Activated CD8-positive, alpha-beta T cell treated with anti-CD3 and anti-CD28 coated beads, Interleukin-2, amount 10 ng/mL, durations not matched to agents 7 days and 5 days (primary cell): ENCODE results near the gene TFPI. TPM values are rescaled to one million over a fixed set of nuclear protein-coding genes. Genes with fewer than 3 reads are reported as not detected.
"Not testable (repeated sequence)": the region's sequence is repeated elsewhere in the genome, so short reads cannot be mapped to it uniquely, and the experiment has no call there.

Source experiments
- ATAC-seq: fragments of 150-1000 bp; cut with Tn5 transposase; one replicate; pipeline ENCODE4 v1.10.0; 2021; ENCODE audit warnings: moderate library complexity
- CTCF ChIA-PET: fragments of 350-600 bp; sonication (Branson Sonifier 250); formaldehyde crosslinking; loops from one replicate; lab custom pipeline; 2021; ENCODE audit warnings: antibody characterized with exemption; lab: Charles Lee
- POLR2A ChIA-PET: fragments of 350-600 bp; sonication (Branson Sonifier 250); formaldehyde crosslinking; loops from one replicate; lab custom pipeline; 2021; ENCODE audit warnings: antibody characterized with exemption; lab: Charles Lee
- DNase-seq: peaks from one replicate; pipeline ENCODE4 v3.0.0-alpha.2; 2020
- H3K27ac Mint-ChIP-seq: one replicate; pipeline ENCODE4 v1.8.0; 2021; ENCODE audit warnings: mild to moderate bottlenecking, mixed read lengths
- H3K27me3 Mint-ChIP-seq: one replicate; pipeline ENCODE4 v1.8.0; 2021; ENCODE audit warnings: low read depth, mixed read lengths
- H3K36me3 Mint-ChIP-seq: one replicate; pipeline ENCODE4 v1.8.0; 2021; ENCODE audit warnings: low read depth, mixed read lengths
- H3K4me1 Mint-ChIP-seq: one replicate; pipeline ENCODE4 v1.8.0; 2021; ENCODE audit warnings: low read depth, mixed read lengths
- H3K4me3 Mint-ChIP-seq: one replicate; pipeline ENCODE4 v1.8.0; 2021; ENCODE audit warnings: mild to moderate bottlenecking, mixed read lengths
- H3K9me3 Mint-ChIP-seq: one replicate; pipeline ENCODE4 v1.8.0; 2022; ENCODE audit warnings: mixed read lengths; ENCODE audit not compliant: insufficient read depth
- total RNA-seq, 2 experiments: library from RNA; stranded (reverse); gene quantifications; one replicate each; pipeline ENCODE4 v1.2.3, GENCODE V29; 2021

Gene TFPI
- total RNA-seq, 2 experiments from 2014 or later = not detected

- Mint-ChIP-seq H3K27me3 (no peaks in the 10 kb centered on the region), H3K36me3 (no peaks in the 10 kb centered on the region), H3K9me3 (no peaks in the 10 kb centered on the region), H3K4me1 (no peaks in the 10 kb centered on the region), H3K27ac (no peak overlapping the region), H3K4me3 (no peak overlapping the region)
- ATAC-seq (no peak), DNase-seq (no peak)
- ChIA-PET CTCF (no interaction called here), POLR2A (no interaction called here)
Measured at GRCh38 chr2:187523325-187523724, 30.9 kb downstream of the TFPI start.

GRCh38 chr2:187520121-187520624, 34.1 kb downstream of the TFPI start:
- ChIA-PET POLR2A (no interaction called here), CTCF (no interaction called here)
- no peaks in the 10 kb centered on the region for H3K9me3 Mint-ChIP-seq
- H3K27ac Mint-ChIP-seq = no peak overlapping the region
- no peak for ATAC-seq
- no peak for DNase-seq
- no peaks in the 10 kb centered on the region for H3K4me1 Mint-ChIP-seq
- no peaks in the 10 kb centered on the region for H3K36me3 Mint-ChIP-seq
- H3K4me3 Mint-ChIP-seq = no peak overlapping the region
- H3K27me3 Mint-ChIP-seq = no peaks in the 10 kb centered on the region

GRCh38 chr2:187519419-187520120, 34.7 kb downstream of the TFPI start:
- Mint-ChIP-seq H3K4me3 (no peak overlapping the region), H3K9me3 (no peaks in the 10 kb centered on the region), H3K36me3 (no peaks in the 10 kb centered on the region), H3K4me1 (no peaks in the 10 kb centered on the region), H3K27me3 (no peaks in the 10 kb centered on the region), H3K27ac (no peak overlapping the region)
- CTCF ChIA-PET = no interaction called here
- no peak for ATAC-seq
- POLR2A ChIA-PET = no interaction called here
- DNase-seq = no peak

GRCh38 chr2:187517750-187518361, 36.4 kb downstream of the TFPI start:
- H3K4me3 Mint-ChIP-seq, ATAC-seq, H3K9me3 Mint-ChIP-seq, POLR2A ChIA-PET, H3K27me3 Mint-ChIP-seq, DNase-seq, H3K4me1 Mint-ChIP-seq, H3K27ac Mint-ChIP-seq, H3K36me3 Mint-ChIP-seq: not testable (repeated sequence)
- CTCF ChIA-PET = interaction anchor here (1.4 kb wide), 1 partner anchor 18 kb away, joined by 4 read pairs; no protein-coding TSS in a partner anchor

GRCh38 chr2:187516630-187517510, 37.4 kb downstream of the TFPI start:
- CTCF ChIA-PET = interaction anchor here (1.5 kb wide), 1 partner anchor 17 kb away, joined by 4 read pairs; no protein-coding TSS in a partner anchor
- not testable (repeated sequence) for ATAC-seq

GRCh38 chr2:187514930-187515329, 39.3 kb downstream of the TFPI start:
- CTCF ChIA-PET = no interaction called here
- H3K27me3 Mint-ChIP-seq = no peaks in the 10 kb centered on the region
- no peaks in the 10 kb centered on the region for H3K9me3 Mint-ChIP-seq
- no peak overlapping the region for H3K4me3 Mint-ChIP-seq
- POLR2A ChIA-PET = no interaction called here
- peaks cover 3% of the 10 kb centered on the region for H3K4me1 Mint-ChIP-seq
- ATAC-seq = no peak
- no peak overlapping the region for H3K27ac Mint-ChIP-seq
- DNase-seq = no peak
- H3K36me3 Mint-ChIP-seq = no peaks in the 10 kb centered on the region

More at GRCh38 chr2:187516630-187517510, 37.4 kb downstream of the TFPI start:
- H3K9me3 Mint-ChIP-seq, H3K4me3 Mint-ChIP-seq, H3K36me3 Mint-ChIP-seq, H3K4me1 Mint-ChIP-seq, H3K27ac Mint-ChIP-seq, H3K27me3 Mint-ChIP-seq, DNase-seq, POLR2A ChIA-PET: not testable (repeated sequence)

- H3K9me3 Mint-ChIP-seq, H3K27me3 Mint-ChIP-seq, DNase-seq, H3K4me3 Mint-ChIP-seq, H3K4me1 Mint-ChIP-seq, H3K27ac Mint-ChIP-seq, POLR2A ChIA-PET, ATAC-seq, H3K36me3 Mint-ChIP-seq: not testable (repeated sequence)
- CTCF ChIA-PET = interaction anchor here (0.9 kb wide), 1 partner anchor 15 kb away, joined by 4 read pairs; no protein-coding TSS in a partner anchor
Measured at GRCh38 chr2:187514235-187514829, 39.9 kb downstream of the TFPI start.

GRCh38 chr2:187513460-187514234, 40.6 kb downstream of the TFPI start:
- H3K36me3 Mint-ChIP-seq, H3K4me3 Mint-ChIP-seq, POLR2A ChIA-PET, H3K9me3 Mint-ChIP-seq, ATAC-seq, DNase-seq, H3K4me1 Mint-ChIP-seq, H3K27me3 Mint-ChIP-seq, H3K27ac Mint-ChIP-seq: not testable (repeated sequence)
- CTCF ChIA-PET = interaction anchor here (0.9 kb wide), 1 partner anchor 14 kb away, joined by 4 read pairs; no protein-coding TSS in a partner anchor

- Mint-ChIP-seq H3K27ac (no peak overlapping the region), H3K4me1 (peaks cover 3% of the 10 kb centered on the region), H3K4me3 (no peak overlapping the region), H3K36me3 (no peaks in the 10 kb centered on the region), H3K27me3 (peaks cover 2% of the 10 kb centered on the region), H3K9me3 (no peaks in the 10 kb centered on the region)
- ATAC-seq (no peak), DNase-seq (no peak)
- CTCF ChIA-PET = no interaction called here
- POLR2A ChIA-PET = interaction anchor here (0.5 kb wide), 1 partner anchor 1560 kb away, joined by 3 read pairs; no protein-coding TSS in a partner anchor
Measured at GRCh38 chr2:187511356-187512315, 42.6 kb downstream of the TFPI start.
